GM19239 (cell line): ENCODE results near the gene SLC31A1.

Source experiments
- DNase-seq: peaks from one replicate; pipeline ENCODE4 v3.0.0; 2011; ENCODE audit warnings: low spot score; ENCODE audit not compliant: insufficient read length
- FAIRE-seq: peaks from 2 replicates; lab custom pipeline; 2011; peaks lifted over from hg19 to GRCh38; lab: Jason Lieb, UNC

The SLC31A1 gene

DNA sequence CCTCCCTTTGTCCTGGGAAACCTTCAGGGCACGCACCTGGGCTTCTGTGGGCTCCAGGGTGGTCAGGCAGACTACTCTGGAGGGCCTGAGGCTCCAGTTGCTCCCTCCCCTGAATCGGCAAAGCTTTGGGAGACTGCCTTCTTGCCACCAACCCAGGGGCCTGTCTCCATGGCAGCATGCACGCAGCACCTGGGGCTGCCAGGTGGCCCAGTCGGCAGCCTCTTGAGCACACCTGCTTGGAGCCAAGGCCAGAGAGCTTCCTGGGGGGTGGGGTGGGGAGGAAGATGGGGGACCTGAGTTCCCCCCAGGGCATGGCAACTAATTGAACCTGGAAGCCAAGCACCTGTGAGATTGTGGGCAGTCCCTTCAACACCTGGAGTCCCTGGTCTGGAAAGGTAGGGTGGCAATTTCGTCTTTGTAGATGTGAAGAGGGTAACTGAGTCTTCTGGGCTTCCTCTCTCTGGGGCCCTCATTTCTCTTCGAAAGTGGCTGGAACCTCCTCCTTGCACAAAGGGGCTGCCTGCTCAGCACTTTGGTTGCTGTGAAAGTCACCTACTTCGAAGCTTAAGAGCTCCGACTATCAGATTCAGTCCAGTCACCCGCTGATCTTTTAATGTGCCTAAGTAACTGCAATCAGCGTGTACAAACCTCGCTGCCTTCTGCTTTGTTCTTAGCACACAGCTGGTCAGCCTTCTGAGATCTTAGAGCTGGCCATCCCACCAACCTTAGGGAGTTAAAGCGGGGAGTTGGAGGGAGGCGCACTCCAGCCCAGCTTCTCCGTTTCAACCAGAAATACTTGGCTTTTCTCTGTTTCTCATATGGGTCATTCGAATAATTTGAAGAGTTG is 77.8 kb downstream of the SLC31A1 start:
- no peak for DNase-seq
- FAIRE-seq, result no peak

DNA sequence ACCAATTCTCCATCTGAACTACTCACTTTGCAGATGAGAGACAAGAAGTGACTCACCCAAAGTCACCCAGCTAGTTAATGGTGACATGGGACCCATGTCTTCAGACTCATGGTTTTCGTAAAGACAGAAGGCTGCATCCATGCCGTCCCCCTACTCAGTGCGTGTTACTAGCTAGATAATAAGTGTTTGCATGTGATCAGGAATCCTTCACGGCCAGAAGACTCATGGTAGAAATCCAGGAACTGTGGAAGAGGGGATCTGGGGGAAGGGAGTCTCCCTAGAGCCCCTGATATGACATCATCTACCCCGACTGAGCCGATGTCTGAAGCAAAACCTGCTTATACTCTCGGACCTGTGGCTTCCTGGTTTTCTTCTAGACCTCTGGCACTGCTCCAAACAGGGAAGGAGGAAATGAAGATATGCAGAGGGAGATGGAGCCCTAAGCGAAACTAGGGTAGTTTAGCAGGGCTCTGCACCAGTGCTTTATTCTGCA is 78.5 kb downstream of the SLC31A1 start:
- DNase-seq, result no peak

DNA sequence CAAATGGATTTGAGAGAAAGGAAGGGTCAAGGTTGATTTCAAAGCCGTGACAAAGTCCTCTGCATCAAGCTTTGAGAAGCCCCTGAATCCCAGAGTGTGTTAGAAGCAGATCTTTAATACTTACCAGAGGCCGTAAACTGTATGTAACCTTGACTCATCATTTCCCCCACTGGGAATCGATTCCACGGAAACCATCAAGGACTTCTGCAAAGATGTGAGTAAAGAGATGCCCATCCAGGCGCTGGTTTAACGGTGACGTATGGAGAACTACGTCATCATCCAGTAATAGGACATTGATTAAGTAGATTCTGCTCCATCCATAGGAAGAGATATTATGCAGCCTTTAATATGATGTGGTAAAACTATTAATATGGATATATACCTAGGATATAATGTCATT is 80.2 kb downstream of the SLC31A1 start:
- DNase-seq (no peak), FAIRE-seq (no peak)

More for the DNA sequence above, 78.5 kb downstream of the SLC31A1 start:
- no peak for FAIRE-seq

DNA sequence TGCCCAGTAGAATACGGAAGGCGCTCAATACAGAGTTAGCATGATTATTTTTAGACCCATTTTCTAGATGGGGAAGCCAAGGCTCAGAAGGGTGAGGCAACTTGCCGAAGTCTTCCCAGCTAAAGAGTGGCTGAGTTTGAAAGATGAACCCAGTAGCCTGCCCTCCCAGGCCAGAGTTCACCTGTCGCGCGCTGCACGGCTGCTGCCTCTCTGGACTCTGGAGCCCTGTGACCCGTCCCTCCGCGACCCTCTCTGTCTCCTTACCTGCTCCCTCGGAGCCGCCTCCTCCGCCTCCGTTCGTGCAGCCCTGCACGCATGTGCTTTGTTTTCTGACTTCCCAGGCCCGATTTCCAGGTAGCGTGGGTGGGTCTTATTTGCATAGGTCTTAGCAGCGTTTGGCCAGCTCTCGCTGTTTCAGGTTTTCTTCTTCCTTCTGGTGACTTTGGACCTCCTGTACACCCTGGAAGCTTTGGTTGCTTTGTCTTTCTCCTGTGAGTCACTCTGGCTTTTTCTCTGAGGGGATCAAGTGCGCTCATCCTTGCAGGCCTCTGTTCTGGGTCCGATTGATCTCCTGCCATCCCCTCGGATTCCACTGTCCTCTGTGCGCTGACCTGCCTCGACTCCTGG is 81.6 kb downstream of the SLC31A1 start, which contains the start of gene RNF183:
Gene RNF183 (minus strand): TSS at position 585 of the 627 bp plus-strand sequence. CDS start 5,192 bp downstream, outside the sequence.
- DNase-seq (no peak), FAIRE-seq (no peak)

DNA sequence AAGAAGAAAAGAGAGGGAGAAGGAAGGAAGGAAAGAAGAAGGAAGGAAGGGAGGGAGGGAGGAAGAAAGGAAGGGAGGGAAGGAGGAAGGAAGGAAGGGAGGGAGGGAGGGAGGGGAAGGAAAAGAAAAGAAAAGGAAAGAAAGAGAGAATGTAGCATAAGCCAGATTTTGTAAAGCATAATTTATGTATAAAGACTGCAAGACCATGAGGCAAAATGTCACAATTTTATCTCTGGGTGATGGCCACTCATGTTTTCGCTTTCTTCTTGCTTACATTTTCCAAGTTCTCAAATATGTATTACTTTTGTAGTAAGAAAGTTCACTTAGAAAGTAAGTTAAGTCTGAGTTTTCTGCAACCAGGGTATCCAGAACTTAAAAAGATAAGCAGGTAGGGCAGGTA is 85.2 kb downstream of the SLC31A1 start:
- DNase-seq (no peak), FAIRE-seq (no peak)

DNA sequence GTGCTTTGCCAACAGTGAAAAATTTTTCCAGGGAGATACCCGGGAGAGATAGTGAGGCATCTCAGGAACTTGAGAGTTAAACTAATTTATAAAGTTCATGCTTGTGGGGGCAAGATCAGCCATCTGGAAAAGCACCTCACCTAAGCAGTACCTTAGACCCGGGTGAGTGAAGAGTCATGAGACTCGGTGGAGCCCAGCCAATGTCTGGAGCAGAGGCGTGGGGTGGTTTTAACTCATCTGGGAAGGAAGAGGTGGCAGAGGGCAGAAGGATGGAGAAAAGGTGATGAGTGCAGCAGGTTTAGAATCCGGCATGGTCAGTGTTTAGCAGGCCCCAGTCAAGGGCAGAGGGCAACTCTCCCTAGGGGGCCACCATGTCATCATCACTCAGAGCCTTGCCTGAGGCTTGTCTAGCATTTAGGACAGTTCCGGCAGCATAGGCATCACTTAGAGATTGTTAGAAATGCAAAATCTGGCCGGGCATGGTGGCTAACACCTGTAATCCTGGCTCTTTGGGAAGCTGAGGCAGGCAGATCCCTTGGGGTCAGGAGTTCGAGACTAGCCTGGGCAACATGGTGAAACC is 86.1 kb downstream of the SLC31A1 start:
- FAIRE-seq (no peak), DNase-seq (no peak)

DNA sequence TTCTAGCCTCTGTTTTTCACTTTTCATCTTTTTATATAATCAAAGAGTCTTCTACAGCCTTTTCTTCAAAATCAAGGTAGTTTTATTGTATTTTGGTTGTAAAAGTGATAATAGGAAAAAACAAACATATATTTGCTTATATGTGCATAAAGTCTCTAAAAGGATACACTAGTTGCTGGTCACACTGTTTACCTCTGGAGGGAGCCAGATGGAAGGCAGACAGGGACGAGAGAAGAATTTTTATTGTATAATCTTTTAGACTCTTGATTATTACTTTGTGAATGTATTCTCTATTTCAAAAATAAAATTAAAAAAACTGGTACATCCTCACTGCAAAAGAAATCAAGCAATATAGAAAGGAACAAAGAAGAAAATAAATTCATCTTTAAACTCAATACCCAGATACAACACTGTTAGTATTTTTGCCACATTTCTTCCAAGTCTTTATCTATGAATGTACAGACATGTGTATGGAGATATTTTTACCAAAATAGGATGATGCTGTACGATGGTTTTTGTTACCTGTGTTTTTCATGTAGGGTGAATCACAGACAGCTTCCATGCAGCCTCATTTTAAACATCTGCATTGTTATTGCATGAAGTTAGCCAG is 88.0 kb downstream of the SLC31A1 start:
- DNase-seq (no peak), FAIRE-seq (peak; percentile 40)

DNA sequence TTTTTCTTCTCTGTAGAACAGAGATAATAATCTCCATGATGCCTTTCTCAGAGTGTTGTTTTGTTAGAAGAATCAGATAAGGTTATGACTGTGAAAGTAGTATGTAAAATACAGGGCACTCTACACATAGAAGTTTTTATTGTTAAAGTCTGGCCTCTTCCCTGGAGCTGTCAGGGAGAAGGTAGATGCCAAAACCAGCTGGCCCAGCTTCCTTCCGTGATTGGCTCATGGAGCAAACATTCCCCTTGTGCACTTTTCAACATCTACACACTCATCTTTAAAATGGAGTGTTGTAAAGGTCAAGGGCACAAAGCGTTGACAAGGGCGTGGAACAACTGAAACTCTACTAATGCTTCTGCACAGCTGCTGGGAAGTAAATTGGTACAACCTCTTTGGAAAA is 89.2 kb downstream of the SLC31A1 start:
- FAIRE-seq, result no peak
- DNase-seq, result no peak

DNA sequence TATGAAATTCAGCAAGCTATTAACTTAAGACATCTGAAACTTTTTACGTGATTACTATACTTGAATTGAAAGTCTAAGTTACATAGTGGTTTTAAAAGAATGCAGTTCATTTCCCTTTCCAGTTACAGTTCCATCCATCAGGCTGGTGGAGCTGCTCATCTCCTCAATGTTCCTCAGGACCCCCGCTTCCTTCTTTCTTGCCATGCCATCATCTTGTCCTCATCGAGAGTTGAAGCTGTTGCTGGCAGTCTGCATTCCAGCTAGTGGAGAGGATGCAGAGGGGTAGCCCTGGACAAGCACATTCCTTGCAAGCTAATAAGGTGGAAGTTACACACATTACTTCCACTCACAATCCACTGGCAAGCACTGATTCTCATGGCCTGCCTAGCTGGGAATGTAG is 90.6 kb downstream of the SLC31A1 start:
- DNase-seq, result no peak
- FAIRE-seq, result no peak

DNA sequence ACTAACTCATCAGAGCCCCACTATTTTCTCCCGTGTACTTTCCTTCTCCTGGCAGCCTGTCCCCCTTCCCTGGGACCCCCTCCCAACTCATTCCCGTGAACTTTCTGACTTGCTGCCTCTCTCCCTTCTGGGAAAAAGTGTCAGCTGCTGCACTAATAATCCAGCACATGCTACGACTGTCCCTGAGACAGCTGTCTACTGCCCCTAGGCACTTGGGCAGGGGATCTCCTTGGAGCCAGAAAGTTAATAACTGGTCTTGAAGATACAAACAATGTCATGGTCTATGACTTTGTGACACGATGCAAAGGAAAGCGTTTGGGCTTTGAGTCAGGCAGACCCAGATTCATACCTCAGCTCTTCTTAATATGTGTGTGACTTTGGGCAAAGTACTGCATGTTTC is 91.9 kb downstream of the SLC31A1 start:
- FAIRE-seq (no peak), DNase-seq (no peak)
